8988T (cell line): ENCODE data around the gene VEGFB.

Source experiments
- DNase-seq: peaks from one replicate; pipeline ENCODE4 v3.0.0; 2011

VEGFB gene

GRCh38 chr11:64211181-64211872 is 23.1 kb upstream of the VEGFB start:
- no peak for DNase-seq

DNA sequence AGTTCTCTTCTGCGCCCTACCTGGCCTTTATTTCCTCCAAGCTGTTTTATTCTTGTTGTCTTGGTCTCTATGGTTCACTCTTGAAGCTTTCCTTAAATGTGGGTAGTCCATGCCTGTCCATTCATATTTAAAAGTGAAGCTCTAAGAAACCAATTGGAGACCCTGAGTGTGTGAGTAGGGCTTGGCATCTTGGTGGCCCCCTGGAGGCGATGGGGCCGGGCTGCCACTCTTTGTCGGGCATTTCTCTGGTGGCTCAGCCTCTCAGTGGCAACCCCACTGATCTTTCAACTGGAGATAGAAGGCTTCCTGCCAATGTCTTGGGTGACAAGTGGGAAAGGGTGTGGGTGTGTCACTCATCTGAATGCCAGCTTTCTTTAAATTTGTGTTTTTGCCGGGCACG is 17.5 kb upstream of the VEGFB start:
- no peak for DNase-seq

GRCh38 chr11:64218628-64219353 is 15.6 kb upstream of the VEGFB start:
- DNase-seq = no peak

- DNase-seq = no peak
These were observed 15.1 kb upstream of the VEGFB start for GRCh38 chr11:64219354-64219684.

- no peak for DNase-seq
These were observed 14.6 kb upstream of the VEGFB start for GRCh38 chr11:64219755-64220154.

- no peak for DNase-seq
These were observed 14.1 kb upstream of the VEGFB start for GRCh38 chr11:64220271-64220670.

DNA sequence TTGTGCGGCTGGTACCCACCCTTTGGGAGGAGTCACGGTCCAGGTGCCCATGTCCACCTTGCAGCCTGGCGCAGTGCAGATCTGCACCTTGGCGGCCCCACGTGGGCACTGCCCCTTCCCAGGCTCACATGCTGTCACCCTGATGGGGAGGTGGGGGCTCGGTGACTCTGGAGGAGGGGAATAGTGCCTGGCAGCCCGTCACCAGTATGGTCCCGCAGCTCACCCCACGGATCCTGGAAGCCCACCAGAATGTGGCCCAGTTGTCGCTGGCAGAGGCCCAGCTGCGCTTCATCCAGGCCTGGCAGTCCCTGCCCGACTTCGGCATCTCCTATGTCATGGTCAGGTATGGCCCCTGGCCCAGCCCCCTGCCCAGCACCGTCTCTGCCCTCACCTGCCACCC is 13.6 kb upstream of the VEGFB start:
- DNase-seq = no peak

DNA sequence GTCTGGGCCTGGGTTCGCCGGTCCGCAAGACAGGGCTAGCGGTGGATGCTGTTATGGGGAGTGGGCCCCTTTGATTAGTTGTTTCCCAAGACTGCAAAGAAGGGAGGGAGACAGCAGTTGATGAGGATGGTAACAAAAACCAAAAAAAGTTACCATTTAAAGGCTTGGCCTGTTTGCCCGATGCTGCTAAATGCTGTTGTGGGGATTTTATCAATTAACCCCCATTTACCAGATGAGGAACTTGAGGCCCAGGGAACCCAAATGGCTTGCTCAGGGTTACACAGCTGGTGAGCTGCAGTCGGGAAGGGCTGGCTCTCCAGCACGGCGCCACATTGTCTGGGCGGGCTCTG is 11.8 kb upstream of the VEGFB start:
- no peak for DNase-seq

DNA sequence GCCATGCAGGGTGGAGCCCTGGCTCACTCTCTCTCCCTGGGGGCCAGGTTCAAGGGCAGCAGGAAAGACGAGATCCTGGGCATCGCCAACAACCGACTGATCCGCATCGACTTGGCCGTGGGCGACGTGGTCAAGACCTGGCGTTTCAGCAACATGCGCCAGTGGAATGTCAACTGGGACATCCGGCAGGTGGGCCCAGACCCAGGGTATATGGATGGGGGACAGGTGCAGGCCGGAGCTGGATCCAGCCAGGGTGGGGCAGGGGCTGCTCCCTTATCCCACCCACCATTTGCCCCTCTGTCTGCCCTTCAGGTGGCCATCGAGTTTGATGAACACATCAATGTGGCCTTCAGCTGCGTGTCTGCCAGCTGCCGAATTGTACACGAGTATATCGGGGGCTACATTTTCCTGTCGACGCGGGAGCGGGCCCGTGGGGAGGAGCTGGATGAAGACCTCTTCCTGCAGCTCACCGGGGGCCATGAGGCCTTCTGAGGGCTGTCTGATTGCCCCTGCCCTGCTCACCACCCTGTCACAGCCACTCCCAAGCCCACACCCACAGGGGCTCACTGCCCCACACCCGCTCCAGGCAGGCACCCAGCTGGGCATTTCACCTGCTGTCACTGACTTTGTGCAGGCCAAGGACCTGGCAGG is 11.3 kb upstream of the VEGFB start:
- no peak for DNase-seq

DNA sequence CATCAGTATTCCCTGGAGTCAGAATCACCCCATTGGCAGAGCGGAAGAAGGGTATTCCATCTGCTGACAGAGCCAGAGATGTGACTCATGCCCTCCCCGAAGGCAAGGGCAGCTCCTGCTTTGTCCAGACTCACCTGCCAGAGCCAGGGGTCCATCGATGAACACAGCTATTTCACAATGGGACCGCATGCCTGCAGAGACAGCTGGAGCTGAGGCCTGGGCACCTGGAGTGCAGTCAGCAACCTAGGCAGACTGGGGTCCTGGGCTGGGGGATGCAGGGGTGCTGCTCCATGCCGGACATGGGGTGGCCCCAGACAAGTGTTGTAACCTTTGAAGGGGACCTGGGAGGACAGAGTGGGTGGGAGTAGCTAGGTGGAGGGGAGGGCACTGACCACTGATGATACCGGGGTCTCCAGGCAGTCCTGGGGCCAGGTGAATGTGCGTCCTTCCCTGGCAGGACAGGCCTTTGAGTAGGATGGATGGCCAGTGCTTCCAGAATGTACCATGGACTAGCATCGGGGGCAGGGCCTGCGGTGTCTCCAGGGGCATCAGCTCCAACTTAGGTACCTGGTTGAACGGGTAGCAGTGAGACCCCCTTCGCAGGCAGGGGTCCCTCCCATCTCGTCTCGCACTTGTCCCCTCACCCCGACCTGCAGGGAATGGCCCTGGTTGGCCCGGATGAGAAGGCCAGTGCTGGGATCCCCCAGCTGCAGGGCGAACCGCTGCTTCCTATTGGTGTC is 10.1 kb upstream of the VEGFB start:
- peak; percentile 31 for DNase-seq

DNA sequence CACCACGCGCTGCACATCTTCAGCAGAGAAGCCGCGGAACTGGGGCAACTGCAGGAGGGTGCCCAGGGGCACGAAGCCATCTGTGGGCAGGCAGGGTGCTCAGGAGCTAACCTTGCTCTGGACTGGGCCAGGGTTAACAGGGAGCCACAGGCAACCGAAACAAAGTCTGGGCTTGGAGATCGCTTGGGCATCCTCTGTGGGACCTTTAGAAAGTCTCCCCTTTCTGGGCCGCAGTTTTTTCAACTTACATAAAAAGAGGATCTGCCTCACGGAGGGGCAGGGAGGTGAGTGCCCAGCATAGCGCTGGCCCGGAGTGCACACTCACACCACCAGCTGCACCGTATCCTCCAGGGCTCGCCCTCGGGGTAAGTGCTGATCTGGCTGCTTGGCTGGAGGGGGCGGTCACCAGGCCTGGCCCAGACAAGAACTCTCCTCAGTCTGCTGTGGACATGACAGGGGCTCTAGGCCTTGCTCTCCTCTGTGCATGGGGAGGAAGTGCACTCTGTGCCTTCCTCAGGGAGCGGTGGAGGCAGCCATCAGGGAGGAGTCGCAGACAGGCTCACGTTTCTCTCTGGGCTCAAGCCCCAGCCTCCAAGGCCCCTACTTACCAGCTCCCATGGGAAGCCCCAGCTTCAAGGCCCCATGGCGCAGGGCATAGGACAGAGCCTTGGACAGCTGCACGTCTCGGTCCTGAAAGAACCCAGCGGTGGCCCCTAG is 9.3 kb upstream of the VEGFB start:
- DNase-seq = peak; percentile 24

DNA sequence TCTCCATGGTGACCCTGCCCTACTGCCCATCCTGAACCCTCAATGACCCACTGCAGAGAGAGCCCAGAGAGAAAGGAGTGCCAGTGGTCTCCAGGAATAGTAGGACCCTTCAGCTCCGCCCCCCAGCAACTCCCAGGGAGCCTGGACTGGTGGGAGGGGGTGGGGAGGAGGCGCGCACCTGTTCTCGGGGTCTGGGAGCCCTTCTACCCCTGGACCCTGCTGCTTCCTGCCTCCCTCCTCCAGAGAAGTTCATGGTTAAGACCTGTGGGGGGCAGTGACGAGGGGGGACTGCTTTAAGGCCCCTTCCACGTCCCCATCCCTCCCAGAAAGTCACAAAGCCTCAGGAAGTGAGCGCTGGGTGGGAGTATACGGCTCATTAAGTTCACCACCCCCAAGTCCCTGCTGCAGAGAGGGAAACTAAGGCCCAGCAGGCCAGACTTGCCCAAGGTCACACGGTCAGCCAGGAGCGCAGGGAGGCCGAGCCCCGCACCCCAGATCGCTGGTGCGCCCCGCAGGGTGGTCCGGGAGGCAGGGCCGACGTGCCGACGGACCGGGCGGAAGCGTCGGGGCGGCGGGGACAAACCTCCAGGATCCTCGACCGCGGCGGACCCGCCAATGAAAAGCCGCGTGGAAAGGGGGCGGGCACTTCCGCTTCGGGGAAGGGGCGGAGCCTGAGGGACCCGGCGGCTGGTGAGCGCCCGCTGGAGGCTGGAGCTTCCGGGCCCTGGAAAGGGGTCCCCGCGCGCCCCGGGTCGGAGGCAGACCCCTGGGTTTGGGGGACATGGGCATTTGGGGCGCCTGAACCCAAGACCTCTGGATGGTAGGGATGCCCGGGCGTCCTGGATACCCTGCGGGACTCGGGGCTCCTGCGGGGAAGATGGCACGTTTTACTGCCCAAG is 8.5 kb upstream of the VEGFB start, which contains the start of the genes NUDT22 and TRPT1:
TSS of gene NUDT22 (plus strand) at position 667 of the 899 bp plus-strand sequence. CDS start 379 bp downstream, outside the sequence.
TSS of gene TRPT1 (minus strand) at position 579 of the 899 bp plus-strand sequence. CDS start at position 253, 326 bp downstream.
- peak; percentile 98 for DNase-seq

DNA sequence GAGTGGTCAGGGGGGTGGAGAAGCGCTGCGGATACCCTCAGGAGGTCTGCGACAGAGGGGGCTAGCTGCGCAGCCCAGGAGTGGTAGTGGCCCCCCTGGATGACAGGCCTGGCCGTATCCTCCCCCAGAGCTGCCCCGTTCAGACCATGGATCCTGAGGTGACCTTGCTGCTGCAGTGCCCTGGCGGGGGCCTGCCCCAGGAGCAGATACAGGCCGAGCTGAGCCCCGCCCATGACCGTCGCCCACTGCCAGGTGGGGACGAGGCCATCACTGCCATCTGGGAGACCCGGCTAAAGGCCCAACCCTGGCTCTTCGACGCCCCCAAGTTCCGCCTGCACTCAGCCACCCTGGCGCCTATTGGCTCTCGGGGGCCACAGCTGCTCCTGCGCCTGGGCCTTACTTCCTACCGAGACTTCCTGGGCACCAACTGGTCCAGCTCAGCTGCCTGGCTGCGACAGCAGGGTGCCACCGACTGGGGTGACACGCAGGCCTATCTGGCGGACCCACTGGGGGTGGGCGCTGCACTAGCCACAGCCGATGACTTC is 7.8 kb upstream of the VEGFB start:
- peak; percentile 52 for DNase-seq

DNA sequence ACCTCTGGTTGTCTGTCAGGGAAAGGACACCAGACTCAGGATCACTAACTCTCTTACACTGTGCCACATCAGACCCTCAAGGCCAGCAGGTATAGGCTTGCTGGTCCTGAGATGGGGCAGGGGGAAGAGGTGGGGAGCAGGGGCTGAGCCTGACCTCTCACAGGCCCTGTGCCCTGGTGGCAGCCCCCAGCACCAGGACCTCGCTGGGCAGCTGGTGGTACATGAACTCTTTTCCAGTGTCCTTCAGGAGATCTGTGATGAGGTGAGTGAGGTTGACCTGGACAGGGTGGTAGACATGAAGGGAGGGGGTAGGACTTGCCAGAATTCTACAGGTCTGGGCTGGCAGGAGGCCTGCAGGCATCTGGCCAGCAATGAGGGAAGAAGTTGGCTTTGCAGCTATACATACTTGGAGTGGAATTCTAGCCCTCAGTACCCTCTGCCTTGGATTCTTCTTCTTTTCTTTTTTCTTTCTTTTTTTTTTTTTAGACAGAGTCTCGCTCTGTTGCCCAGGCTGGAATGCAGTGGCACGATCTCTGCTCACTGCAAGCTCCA is 6.9 kb upstream of the VEGFB start:
- DNase-seq = no peak

- no peak for DNase-seq
These were observed 5.2 kb upstream of the VEGFB start for GRCh38 chr11:64229090-64229743.

GRCh38 chr11:64229744-64230170 is 4.6 kb upstream of the VEGFB start:
- DNase-seq = no peak

GRCh38 chr11:64230171-64230984 is 4.0 kb upstream of the VEGFB start, which contains the start of gene DNAJC4:
Gene DNAJC4 (plus strand): TSS chr11:64230548. CDS start chr11:64230855, 307 bp downstream.
- peak; percentile 89 for DNase-seq

DNA sequence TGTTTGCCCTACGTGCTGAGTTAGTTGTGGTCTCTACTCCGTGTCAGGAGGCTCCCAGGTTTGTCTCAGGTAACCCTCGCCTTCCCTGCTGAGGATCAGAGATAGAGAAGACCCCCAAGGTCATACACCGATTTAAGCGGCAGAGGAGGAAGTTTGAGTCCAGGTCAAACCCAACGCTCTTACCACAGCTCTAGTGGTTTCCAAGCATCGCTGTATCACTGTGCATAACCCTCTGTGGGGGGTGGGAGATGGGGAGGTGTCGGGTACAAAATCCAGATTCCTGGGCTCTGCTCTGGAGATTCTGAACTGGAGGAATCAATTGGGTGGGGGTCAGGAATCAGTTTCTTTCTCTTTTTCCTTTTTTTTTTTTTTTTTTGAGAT is 3.4 kb upstream of the VEGFB start:
- DNase-seq = no peak

- DNase-seq = no peak
These were observed 2.8 kb upstream of the VEGFB start for GRCh38 chr11:64231546-64231945.
